Kidney epithelial cell (primary cell): ENCODE data around the gene MUC22. TPM values are rescaled to one million over a fixed set of nuclear protein-coding genes. Genes with fewer than 3 reads are reported as not detected.

Experiments
- DNase-seq: peaks from one replicate; pipeline ENCODE4 v3.0.0-alpha.2; 2010; ENCODE audit warnings: low read depth
- H3K27me3 ChIP-seq: 2 replicates; pipeline ENCODE4 v1.6.0; 2011; ENCODE audit warnings: low read length; ENCODE audit not compliant: control insufficient read depth, insufficient read depth
- H3K36me3 ChIP-seq: 2 replicates; pipeline ENCODE4 v1.5.1; 2011; ENCODE audit warnings: low read length; ENCODE audit not compliant: control insufficient read depth, insufficient read depth
- H3K4me3 ChIP-seq: 2 replicates; pipeline ENCODE4 v1.5.1; 2011; ENCODE audit warnings: low read depth, mild to moderate bottlenecking, control low read depth, low read length
- CTCF ChIP-seq: IDR thresholded peaks from 2 replicates; pipeline ENCODE4 v1.5.1; 2011; ENCODE audit warnings: mild to moderate bottlenecking, moderate library complexity, low read length, control low read depth, inconsistent platforms; ENCODE audit not compliant: insufficient read depth, poor library complexity, severe bottlenecking
- total RNA-seq: library from RNA; depleted of rRNA; stranded (reverse); fragments of >200 nt; gene quantifications from 2 replicates; pipeline ENCODE4 v1.2.3, GENCODE V29; 2015

Gene MUC22
- total RNA-seq, 1 donor from 2014 or later: not detected

DNA sequence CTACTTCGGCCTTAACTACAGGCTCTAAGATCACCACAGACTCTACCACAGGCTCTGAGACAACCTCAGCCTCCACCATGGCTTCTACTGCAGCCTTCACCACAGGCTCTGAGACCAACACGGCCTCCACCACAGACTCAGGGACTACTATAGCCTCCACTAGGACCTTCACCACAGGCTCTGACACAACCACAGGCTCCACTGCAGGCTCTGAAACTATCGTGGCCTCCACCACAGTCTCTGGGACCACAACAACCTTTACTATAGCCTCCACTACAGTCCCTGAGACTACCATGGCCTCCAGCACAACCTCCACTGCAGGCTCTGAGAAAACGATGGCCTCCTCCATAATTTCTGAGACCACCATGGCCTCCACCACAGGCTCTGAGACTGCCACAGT is 15.3 kb downstream of the MUC22 start:
- Histone ChIP-seq H3K27me3 (no peaks in the 10 kb centered on the region), H3K4me3 (no peak overlapping the region), H3K36me3 (no peaks in the 10 kb centered on the region)
- no peak for TF ChIP-seq CTCF
- no peak for DNase-seq

DNA sequence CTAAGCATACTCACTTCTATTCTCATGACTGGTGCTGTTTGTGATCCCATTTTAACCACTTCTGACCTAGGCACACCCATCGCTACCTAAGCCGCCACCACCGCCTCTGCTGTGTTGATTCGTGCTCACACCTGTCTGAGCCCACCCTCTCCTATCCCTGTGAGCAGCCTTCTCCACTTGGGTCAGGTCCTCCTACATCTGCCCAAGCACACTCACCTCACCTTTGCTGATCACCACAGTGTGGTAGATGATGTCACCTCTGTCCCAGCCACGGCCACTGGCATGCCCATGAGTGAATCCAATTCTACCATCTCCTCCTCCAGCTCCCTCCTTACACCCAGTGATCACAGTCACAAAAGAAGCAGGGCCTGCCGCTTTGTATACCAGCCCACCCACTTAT is 20.8 kb downstream of the MUC22 start:
- Histone ChIP-seq H3K27me3 (no peaks in the 10 kb centered on the region), H3K36me3 (no peaks in the 10 kb centered on the region), H3K4me3 (no peak overlapping the region)
- DNase-seq: no peak
- no peak for TF ChIP-seq CTCF

DNA sequence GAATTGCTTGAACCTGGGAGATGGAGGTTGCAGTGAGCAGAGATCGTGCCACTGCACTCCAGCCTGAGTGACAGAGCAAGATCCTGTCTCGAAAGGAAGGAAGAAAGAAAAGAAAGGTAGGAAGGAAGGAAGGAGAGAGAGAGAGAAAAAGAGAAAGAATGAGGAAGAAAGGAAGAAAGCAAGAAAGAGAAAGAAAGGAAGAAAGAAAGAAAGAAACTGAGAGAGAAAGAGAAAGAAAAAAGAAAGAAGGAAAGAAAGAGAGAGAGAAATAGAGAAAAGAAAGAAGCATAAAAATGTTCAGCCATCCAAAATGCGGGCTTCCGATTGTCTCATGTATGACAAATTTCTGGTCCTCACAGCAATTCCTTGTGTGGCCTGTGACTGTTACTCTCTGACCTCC is 22.8 kb downstream of the MUC22 start:
- TF ChIP-seq CTCF: no peak
- no peaks in the 10 kb centered on the region for H3K36me3 ChIP-seq
- no peak overlapping the region for H3K4me3 ChIP-seq
- no peak for DNase-seq
- H3K27me3 ChIP-seq: no peaks in the 10 kb centered on the region

- Histone ChIP-seq H3K4me3 (no peak overlapping the region), H3K27me3 (no peaks in the 10 kb centered on the region), H3K36me3 (no peaks in the 10 kb centered on the region)
- no peak for TF ChIP-seq CTCF
- DNase-seq: no peak
Measured at GRCh38 chr6:31035862-31036497, 25.7 kb downstream of the MUC22 start.

GRCh38 chr6:31037169-31037568 is 26.9 kb downstream of the MUC22 start:
- Histone ChIP-seq H3K36me3 (no peaks in the 10 kb centered on the region), H3K4me3 (no peak overlapping the region), H3K27me3 (no peaks in the 10 kb centered on the region)
- no peak for DNase-seq
- TF ChIP-seq CTCF: no peak

DNA sequence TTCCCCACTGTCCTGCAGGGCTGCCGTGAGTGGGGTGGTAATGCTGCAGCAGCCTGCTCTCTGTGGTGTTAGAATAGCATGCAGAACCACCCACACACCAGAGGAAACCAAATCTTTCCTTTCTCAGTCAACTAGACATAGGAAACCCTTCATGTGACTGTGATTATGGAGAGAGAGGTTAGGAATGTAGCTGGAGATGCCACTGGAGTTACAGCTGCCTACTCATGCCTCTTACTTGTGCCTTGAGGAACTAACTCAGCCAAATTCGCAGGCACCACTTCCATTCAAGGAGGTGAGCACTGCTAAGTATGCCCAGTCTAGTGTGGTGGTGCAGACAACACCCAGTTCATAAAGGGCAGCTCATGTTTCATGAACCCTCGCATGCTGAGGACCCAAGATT is 27.4 kb downstream of the MUC22 start:
- peak; percentile 65 for DNase-seq
- TF ChIP-seq CTCF: no peak
- Histone ChIP-seq H3K36me3 (no peaks in the 10 kb centered on the region), H3K27me3 (no peaks in the 10 kb centered on the region), H3K4me3 (no peak overlapping the region)
